22Rv1 (cell line): ENCODE results near the gene SLC1A2.

Experiments
- H3K27ac ChIP-seq: fragments of 450-650 bp; 2 replicates; pipeline ENCODE4 v1.5.1; 2017
- ZFX ChIP-seq: fragments of 450-650 bp; IDR thresholded peaks from 2 replicates; pipeline ENCODE4 v1.6.1; 2017; ENCODE audit warnings: antibody characterized with exemption, borderline replicate concordance
- TF ChIP-seq, protein P1 (sequence below): fragments of 450-650 bp; IDR thresholded peaks from 2 replicates; pipeline ENCODE4 v1.5.1; 2017; ENCODE audit warnings: mild to moderate bottlenecking

SLC1A2 gene

DNA sequence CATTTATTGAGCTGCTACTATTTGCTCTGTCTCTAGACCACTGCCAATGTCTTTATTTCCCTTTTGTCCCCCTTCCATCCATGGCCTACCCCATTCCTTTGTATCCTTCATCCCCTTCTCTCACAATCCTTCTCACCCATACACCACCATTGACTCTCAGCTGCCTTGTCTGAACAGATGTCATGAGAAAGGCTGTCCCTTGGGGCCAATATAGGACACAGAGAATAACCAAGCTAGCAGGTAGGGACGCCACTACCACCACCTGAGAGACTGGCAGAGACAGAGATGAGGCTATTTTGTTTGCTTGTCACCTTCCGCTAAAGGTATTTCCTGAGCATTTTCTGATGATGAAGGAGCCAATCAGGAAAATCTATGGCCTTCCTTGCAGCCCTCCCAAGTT is 141.5 kb downstream of the SLC1A2 start:
- TF ChIP-seq, protein P1, sequence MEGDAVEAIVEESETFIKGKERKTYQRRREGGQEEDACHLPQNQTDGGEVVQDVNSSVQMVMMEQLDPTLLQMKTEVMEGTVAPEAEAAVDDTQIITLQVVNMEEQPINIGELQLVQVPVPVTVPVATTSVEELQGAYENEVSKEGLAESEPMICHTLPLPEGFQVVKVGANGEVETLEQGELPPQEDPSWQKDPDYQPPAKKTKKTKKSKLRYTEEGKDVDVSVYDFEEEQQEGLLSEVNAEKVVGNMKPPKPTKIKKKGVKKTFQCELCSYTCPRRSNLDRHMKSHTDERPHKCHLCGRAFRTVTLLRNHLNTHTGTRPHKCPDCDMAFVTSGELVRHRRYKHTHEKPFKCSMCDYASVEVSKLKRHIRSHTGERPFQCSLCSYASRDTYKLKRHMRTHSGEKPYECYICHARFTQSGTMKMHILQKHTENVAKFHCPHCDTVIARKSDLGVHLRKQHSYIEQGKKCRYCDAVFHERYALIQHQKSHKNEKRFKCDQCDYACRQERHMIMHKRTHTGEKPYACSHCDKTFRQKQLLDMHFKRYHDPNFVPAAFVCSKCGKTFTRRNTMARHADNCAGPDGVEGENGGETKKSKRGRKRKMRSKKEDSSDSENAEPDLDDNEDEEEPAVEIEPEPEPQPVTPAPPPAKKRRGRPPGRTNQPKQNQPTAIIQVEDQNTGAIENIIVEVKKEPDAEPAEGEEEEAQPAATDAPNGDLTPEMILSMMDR, result no peak
- no peak for TF ChIP-seq ZFX
- no peak overlapping the region for H3K27ac ChIP-seq

DNA sequence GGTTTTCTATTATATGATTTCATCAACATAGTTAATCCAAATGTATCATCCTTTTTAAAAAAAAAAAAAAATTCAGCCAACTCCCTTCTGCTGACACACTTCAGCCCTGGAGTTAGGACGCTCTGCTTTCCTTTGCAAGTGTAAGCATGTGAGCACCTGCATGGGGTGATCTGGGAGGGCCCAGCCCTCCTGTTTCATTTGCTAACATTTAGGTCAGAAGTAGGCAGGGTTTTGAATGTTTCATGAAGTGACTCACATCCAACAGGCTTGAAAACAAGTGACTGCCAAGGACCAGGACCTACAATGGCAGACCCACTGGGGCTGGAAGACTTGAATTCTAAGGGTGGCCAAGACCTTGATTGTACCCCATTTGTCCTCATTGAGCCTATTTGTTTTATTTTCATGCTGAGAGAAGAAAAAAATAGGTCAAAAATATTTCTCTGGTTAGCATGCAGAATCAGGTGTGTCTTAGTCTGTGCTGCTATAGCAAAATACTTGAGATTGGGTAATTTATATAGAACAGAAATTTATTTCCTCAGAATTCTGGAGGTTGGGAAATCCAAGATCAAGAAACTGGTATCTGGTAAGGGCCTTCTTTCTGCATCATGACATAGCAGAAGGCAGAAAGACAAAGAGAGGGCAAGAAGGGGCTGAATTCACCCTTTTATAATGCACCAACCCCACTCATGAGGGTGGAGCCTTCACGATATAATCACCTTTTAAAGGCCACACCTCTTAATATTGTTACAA is 142.8 kb downstream of the SLC1A2 start:
- TF ChIP-seq, protein P1, result no peak
- no peak for TF ChIP-seq ZFX

DNA sequence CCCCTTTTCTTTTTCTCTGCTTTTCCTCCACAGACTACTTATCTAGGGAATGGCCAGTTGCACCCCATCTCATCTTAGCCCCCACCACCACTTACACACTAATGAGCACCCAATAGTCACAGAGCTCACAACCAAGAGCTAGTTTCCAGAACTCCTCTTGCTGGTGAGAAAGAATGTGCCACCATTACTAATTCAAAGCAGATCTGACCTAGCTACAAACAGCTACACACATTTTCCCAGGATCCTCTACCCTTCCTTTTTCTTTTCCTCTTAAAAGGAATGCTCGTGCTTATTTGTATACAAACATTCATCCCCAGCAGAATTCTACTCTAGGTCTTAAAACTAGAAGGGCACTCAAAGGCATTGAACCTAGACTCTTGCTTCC is 143.6 kb downstream of the SLC1A2 start:
- H3K27ac ChIP-seq, result peak overlapping the region; percentile 42
- TF ChIP-seq ZFX, result no peak
- TF ChIP-seq, protein P1, result no peak

More for the DNA sequence above, 142.8 kb downstream of the SLC1A2 start:
- peak overlapping the region; percentile 42; the same call in 1 of the 2 replicates for H3K27ac ChIP-seq

DNA sequence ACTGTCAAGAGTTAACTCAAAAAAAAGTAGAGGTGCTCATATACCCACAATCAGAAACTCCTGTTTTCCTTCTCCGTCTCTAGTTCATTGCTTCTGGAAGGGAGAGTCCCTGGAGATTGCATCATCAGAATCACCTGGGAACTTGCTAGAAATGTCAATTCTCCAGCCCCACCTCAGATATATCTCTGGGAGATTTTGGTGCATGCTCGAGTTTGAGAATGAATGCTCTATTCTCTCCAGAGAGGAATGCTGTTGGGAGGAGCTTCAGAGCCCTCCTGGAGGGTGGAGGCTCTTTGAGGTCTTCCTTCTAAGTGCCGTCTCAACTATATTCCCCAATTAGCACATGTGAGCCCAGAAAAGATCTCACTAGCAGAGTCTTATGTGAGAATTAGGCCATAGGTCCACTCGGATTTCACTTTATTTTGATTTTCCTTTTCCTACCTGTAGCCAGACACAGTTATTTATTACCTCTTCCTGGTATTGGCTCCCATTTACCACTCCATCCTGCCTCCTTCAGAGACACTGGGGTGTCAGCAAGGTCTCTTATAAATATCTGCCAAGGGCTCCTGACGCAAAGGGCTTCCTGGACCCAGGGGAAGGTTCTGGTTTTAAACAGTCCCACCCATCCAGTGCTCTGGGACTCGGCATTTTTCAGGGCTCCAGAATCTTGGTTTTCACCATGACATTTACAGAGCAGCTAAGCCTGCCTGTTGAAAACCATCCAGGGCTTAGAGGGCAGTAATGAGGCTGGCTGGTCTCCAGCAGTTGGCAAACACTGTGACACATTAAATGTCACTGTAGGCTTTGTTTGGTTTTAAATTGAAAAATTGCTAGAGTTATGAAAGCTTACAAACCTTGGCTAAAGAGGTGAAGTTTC is 144.2 kb downstream of the SLC1A2 start:
- peak overlapping the region; percentile 42 for H3K27ac ChIP-seq
- TF ChIP-seq, protein P1, result peak; percentile 50
- TF ChIP-seq ZFX, result no peak

DNA sequence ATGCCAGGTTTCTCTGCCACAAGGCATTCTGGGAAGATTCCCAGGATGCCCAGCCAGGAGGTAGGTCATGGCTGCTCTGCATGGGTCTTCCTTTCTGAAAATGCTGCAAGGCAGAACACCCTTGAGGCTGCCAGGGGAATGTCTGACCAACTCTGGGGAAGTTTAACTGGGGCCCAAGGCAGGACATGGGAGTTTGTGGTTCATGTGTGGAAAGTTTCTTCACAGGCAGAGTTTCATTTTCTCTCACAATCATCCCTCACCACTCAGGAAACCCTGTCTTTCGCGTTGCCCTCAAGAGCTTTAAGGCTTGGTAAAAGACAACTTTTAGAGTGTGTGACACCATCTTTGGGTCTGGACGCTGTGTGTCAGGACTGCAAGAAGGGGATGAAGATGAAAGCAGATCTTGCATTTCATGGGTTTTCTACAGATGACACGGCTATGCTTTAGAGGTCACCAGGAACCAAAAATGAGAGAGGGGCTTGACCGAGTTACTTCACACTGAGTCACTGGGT is 146.9 kb downstream of the SLC1A2 start:
- no peak overlapping the region for H3K27ac ChIP-seq
- TF ChIP-seq ZFX, result no peak

DNA sequence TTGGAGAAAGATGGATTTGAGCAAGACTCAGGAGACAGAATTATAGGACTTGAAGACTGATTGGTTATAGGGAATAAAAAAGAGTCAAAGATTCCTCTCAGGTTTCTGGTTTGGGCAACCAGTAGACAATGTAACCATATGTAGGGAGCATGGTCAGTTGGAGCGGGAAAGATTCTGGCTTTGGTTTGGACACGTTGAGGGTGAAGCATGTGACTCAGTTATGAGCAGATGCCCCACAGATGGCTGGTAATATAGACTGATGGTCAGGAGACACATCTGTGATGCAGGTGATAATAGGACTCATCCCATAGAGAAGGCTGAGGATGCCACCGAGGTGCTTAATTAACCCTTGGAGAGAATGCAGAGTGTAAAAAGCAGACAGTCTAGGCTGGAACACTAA is 148.3 kb downstream of the SLC1A2 start:
- no peak overlapping the region for H3K27ac ChIP-seq
- TF ChIP-seq, protein P1, result no peak
- no peak for TF ChIP-seq ZFX

DNA sequence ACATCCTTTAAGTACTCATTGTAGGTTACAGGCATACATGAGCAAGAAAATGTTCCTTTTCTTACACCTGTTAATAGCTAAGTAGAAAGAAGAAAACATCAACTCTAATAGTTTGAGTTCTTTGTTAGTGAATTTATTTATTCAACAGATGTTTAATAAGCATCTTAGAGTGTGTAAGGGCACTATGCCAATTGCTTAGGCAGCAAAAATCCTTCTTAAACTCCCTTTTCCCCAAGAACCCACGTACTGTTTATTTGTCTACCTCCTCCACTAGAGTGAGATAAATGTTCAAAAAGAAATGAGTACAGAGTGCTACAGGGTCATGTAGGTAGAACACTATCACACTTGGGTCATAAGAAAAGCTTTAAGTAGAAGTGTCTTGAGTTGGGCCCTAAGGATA is 149.0 kb downstream of the SLC1A2 start:
- TF ChIP-seq, protein P1, result no peak
- TF ChIP-seq ZFX, result no peak
- H3K27ac ChIP-seq, result no peak overlapping the region
